Muscle layer of colon (tissue), 2 donors: ENCODE measurements around the gene TRIP11.
A peak's percentile ranks its signal among the peaks of the same experiment; 100 is the strongest.

Experiments used
- H3K27ac ChIP-seq: one replicate; pipeline ENCODE4 v1.7.0; 2013; ENCODE audit warnings: low read depth, mild to moderate bottlenecking, low read length, moderate library complexity
- H3K27me3 ChIP-seq, 2 donors: one replicate each; pipeline ENCODE4 v1.7.0; 2013; ENCODE audit warnings: low read length in 2 of 2, mild to moderate bottlenecking in 2 of 2; ENCODE audit not compliant: insufficient read depth in 2 of 2, control insufficient read depth in 1 of 2
- H3K36me3 ChIP-seq: one replicate; pipeline ENCODE4 v1.7.0; 2013; ENCODE audit warnings: mild to moderate bottlenecking, low read length; ENCODE audit not compliant: insufficient read depth
- H3K4me1 ChIP-seq: one replicate; pipeline ENCODE4 v1.7.0; 2013; ENCODE audit warnings: mild to moderate bottlenecking, low read length; ENCODE audit not compliant: insufficient read depth
- H3K4me3 ChIP-seq, 2 donors: one replicate each; pipeline ENCODE4 v1.7.0; 2013; ENCODE audit warnings: low read length in 2 of 2, low read depth in 1 of 2, mild to moderate bottlenecking in 1 of 2, moderate library complexity in 1 of 2
- H3K9ac ChIP-seq: one replicate; pipeline ENCODE4 v1.7.0; 2013; ENCODE audit warnings: low read length
- H3K9me3 ChIP-seq: one replicate; pipeline ENCODE4 v1.7.0; 2013; ENCODE audit warnings: mild to moderate bottlenecking, low read length
- donor health status: abdominal sarcoma.
- donor health status: Adenocarcinoma of cecum.

Gene TRIP11

DNA sequence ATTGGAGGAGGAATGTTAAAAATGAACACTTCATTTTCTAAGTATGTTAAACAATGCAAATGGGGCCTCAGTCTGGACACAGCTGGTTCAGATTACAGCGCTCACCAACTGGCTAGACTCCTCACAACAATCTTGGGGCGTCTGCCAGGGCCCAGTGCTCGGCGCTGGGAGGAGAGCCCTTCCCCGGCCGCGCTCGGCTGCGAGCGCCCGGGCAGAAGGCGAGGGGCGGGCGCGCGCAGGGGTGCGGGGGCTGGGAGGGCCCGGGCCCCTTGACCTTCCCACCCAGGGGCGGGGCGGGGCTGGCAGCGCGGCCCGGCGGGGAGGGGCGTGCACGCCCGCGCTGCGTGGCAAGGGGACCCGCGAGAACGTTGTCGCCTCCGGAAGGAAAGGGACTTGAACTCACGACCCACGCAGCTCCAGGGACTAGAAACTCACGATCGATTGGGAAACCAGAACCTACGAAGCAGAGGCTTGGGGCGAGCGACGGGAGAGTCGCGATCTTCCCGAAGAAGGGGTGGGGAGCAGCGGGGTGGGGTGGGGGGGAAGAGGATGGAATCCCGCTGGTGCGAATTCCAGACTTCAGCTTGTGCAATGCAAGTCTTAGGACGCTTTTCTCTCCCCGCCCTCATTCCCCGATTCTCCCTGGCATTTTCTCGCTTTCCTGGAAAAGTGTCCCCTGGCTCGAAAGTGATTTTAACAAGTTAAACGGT, 92.2 kb downstream of the TRIP11 start, which contains the start of gene FBLN5:
TSS of gene FBLN5 (minus strand) at position 220 of the 710 bp plus-strand sequence. CDS start 465 bp downstream, outside the sequence.
- Histone ChIP-seq H3K27me3 (no peaks in the 10 kb centered on the region), H3K9ac (peak within 1 kb of the TSS; percentile 47), H3K27ac (peak within 1 kb of the TSS; percentile 57), H3K36me3 (no peaks in the 10 kb centered on the region), H3K4me1 (peaks cover 10% of the 10 kb centered on the region), H3K9me3 (no peaks in the 10 kb centered on the region), H3K4me3 (peak within 1 kb of the TSS; percentile 71 to 73)

DNA sequence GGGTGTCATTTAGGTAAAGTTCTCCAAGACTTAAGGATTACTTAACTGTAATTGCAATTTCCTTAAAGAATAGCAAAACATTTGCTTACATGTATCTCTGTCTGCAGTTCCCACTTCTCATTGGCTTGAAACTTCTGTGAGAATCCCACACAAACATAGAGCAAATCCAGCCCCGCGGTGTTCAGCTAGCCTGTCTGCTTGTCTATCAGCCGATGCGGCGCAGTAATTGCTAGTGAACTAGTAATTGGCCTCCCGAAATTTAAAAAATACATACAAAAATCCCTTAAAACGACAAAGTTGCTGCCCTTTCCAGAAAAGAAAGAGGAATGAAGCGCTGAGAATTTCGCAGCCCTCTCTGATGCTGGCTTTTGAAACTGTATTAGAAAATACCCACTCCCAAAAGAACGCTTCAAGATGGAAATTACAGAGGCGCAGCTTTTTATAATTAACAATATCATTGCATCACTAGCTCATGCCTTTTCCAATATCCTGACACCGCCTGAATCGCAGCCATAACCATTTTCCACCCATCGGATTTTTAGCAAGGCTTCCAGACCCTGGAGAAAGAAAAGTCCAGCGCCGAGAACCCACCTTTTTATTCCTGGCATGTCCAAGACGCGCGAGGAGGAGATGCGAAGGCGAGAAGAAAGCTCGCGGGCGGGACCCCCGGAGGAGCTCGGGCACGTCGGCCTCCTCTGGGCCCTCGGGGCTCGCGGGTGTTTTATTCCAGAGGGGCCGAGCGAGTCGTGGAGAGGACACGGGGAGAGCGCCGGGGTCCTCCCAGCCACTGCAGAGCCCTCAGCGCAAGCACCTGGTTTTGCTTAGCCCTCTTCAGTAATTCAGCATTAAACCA, 93.0 kb downstream of the TRIP11 start:
- H3K36me3 ChIP-seq, result no peaks in the 10 kb centered on the region
- H3K9ac ChIP-seq, result peak overlapping the region; percentile 47
- peaks cover 10% of the 10 kb centered on the region for H3K4me1 ChIP-seq
- H3K27ac ChIP-seq, result peak overlapping the region; percentile 57
- H3K4me3 ChIP-seq, result peak overlapping the region; percentile 71 to 73
- no peaks in the 10 kb centered on the region for H3K27me3 ChIP-seq
- no peaks in the 10 kb centered on the region for H3K9me3 ChIP-seq

DNA sequence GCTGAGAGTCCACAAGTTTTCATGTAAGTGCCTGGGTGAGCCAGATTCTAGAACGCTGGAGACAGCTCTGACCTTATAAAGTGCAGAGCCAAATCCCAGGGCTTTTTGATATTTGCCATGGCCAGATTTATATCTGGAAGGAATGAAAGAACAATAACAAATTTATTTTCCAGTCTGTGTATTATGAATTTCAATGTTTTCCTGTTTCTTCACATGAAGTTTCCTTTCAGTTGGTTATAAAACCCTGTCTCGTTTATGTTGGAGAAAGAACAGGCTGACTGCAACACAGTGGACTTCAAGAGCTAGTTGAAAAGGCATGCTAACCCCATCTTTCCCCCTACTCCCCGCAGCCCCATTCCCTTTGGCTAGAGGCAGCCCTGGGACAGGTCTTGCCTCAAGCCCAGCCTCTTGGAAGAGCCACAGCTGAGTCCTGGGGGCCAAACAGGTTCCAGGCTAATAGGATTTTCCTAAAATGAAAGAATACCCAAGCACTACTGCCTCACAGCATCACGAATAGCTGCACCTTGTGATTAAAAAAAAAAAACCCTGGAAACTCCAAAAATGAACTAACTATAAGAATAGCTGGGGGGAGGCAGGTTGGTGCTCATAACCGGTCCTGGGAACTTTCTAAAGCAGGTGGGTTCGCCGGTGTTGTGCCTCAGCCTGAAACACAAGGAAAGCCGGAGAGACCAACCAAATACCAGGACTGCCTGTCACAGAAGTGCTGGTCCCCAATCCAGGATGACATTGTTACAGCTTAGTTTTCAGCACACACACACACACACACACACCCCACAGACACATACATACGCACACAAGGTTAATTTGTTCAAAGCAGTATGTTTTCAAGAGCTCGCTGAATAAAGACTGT, 93.9 kb downstream of the TRIP11 start:
- Histone ChIP-seq H3K27me3 (no peaks in the 10 kb centered on the region), H3K9me3 (no peaks in the 10 kb centered on the region), H3K4me3 (peak overlapping the region; percentile 71 to 73), H3K9ac (peak overlapping the region; percentile 47), H3K27ac (peak overlapping the region; percentile 57), H3K4me1 (peaks cover 10% of the 10 kb centered on the region), H3K36me3 (no peaks in the 10 kb centered on the region)

DNA sequence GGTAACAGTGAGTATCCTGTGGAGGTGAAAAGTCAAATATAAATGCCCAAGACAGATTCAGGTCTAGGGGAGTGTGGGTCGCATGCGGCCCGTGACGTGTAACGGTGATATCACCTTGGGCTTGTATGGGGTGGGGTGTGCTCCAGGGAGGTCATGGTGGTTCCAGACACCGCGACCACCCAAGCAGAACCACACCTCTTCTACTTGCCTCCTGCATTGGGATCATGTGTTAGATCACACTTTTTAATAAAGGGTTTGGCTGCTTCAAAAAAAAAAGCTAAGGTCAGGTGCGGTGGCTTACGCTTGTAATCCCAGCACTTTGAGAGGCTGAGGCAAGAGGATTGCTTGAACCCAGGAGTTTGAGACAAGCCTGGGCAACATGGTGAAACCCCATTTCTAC, 96.9 kb downstream of the TRIP11 start:
- Histone ChIP-seq H3K4me1 (peaks cover 5% of the 10 kb centered on the region), H3K9me3 (no peaks in the 10 kb centered on the region), H3K27ac (no peak overlapping the region), H3K36me3 (peaks cover 9% of the 10 kb centered on the region), H3K27me3 (no peaks in the 10 kb centered on the region), H3K4me3 (no peak overlapping the region), H3K9ac (no peak overlapping the region)

DNA sequence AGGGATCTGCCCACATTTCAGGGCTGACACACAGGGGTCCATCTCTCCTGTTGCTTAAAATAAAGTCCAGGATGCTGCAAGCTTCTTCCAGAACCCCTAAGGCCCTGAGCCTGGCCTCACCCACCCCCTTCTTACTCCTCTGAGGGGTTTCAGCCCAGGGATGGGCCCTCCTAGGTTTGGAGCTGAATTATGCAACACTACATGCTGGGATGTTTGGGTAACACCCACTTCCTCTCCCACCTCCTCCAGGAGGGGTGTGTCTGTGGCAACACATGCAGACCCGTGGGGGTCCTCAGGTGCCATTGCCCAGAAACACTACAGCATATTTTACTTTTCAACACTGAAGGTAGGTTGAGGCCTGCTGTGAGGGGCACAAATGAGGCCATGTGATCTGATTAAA, 97.7 kb downstream of the TRIP11 start:
- Histone ChIP-seq H3K9me3 (no peaks in the 10 kb centered on the region), H3K36me3 (peaks cover 10% of the 10 kb centered on the region), H3K9ac (no peak overlapping the region), H3K27me3 (no peaks in the 10 kb centered on the region), H3K4me1 (peaks cover 5% of the 10 kb centered on the region), H3K4me3 (no peak overlapping the region), H3K27ac (no peak overlapping the region)

DNA sequence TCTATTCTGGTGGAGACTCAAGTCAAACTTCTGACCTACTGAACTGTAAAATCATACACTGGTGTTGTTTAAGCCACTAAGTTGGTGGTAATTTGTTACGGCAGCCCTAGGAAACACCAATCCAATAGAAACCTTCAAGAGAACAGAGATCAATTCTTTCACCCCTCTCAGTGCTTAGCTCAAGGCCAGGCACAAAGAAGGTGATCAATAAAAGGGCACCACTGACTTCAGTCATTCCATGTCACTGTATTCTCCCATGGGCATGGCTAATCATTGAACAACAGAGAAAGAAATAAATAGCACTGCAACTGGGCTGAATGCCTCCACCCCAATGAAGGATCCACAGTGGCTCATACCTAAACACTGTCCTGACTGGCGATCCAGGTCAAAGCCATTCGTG, 99.7 kb downstream of the TRIP11 start:
- H3K4me1 ChIP-seq, result no peaks in the 10 kb centered on the region
- H3K27me3 ChIP-seq, result no peaks in the 10 kb centered on the region
- H3K27ac ChIP-seq, result no peak overlapping the region
- peaks cover 22% of the 10 kb centered on the region for H3K36me3 ChIP-seq
- no peak overlapping the region for H3K9ac ChIP-seq
- no peak overlapping the region for H3K4me3 ChIP-seq
- H3K9me3 ChIP-seq, result no peaks in the 10 kb centered on the region

DNA sequence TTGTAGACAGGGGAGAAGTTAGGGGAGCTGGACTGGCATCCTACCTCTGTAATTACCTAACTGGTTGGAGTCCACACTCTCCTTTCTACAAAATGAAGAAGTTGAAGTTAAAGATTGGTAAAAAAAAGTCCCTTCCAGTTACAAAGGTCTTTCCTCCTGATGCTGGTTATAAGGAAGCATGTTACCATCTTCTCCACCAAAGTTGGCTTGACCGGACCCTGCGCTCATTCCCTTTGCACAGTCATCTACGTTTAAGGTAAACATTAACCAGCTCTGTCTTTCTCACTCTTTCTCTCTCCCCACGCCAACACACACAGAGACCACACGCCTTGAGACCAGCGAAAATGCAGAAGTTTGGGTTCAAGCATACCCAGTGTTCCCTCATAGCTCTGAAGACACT, 104.3 kb downstream of the TRIP11 start:
- Histone ChIP-seq H3K27ac (no peak overlapping the region), H3K4me1 (no peaks in the 10 kb centered on the region), H3K9me3 (no peaks in the 10 kb centered on the region), H3K9ac (no peak overlapping the region), H3K36me3 (peaks cover 23% of the 10 kb centered on the region), H3K4me3 (no peak overlapping the region), H3K27me3 (no peaks in the 10 kb centered on the region)

DNA sequence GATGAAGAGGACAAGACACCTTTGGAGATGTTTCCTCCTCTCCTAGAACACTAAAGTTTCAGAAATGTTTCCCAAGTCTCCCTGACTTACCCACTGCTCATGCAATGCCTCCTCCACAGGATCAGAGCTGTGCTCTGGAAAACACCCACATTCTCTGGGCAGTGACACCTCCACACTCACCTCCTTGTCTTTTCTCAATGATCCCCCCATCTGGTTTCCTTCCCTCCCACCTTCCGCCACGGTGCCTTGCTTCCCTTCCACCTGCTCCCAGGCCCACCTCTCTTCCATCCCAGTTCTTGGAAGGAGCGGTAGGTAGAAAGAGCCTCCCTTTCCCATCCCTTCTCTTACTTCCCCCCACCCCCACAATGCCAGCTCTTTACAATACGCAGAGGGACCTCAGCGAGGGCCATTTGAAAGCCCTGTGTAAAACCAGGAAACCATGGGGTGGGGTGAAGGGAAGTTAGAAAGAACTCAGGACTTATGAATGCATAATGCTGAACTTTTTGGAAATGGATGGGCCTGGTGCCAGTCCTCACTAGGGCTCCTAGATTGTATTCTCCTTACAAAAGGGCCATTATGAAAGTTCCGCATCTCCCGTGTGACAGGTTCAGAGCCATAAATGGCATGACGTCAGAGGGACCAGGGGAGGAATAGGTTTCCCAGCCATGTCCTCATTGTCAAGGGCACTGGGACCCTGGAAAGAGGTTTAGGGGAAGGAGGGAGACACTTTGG, 105.1 kb downstream of the TRIP11 start:
- H3K4me3 ChIP-seq, result no peak overlapping the region
- H3K9me3 ChIP-seq, result no peaks in the 10 kb centered on the region
- no peak overlapping the region for H3K9ac ChIP-seq
- no peak overlapping the region for H3K27ac ChIP-seq
- no peaks in the 10 kb centered on the region for H3K27me3 ChIP-seq
- peaks cover 16% of the 10 kb centered on the region for H3K36me3 ChIP-seq
- H3K4me1 ChIP-seq, result no peaks in the 10 kb centered on the region

DNA sequence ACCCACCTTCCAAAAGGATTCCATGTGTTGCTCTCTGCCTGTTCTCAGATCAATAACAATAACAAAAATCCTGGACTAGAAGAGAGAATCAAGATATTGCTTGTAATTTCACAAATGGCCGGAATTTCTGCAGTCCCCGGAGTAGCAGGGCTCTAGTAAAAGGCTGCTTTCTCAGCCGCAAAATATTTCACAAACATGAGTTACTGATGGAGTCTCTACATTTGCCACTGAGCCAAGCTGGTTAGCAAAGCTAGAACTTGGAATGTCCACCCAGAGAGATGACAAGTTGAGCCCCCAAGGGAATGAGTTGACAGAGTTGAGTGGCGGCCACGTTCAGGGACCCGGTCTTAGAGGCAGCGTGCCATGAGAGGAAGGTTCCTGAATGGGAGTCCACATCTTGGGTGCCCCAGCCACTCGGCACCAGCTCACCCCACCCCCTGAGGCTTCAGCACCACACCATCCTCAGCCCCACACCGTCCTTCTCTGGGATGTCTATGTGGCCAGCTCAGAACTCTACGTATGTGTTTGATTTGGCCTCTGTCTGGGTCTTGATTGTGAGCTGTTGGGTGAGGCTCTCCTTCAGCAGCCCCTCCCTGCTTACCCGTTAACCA, 108.3 kb downstream of the TRIP11 start:
- H3K27ac ChIP-seq, result no peak overlapping the region
- H3K4me3 ChIP-seq, result no peak overlapping the region

DNA sequence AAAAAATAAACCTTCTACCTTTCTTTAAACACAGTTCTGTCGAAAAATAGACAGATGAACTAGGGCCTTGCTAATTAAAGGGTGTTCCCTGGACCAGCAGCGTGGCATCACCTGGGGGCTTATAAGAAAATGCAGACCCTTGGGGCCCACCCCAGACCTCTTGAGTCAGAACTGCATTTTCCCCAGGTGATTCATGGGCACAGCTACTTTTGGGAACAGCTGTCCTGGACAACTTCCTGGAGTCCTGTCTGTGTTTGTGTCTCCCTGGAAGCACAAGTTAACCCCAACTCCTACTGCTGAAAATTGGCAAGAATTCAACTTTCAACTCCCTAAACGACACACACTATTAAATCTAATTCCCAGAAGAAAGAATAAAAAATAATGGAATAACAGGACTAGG, 110.2 kb downstream of the TRIP11 start:
- H3K4me1 ChIP-seq, result no peaks in the 10 kb centered on the region
- no peaks in the 10 kb centered on the region for H3K36me3 ChIP-seq
- H3K4me3 ChIP-seq, result no peak overlapping the region
- no peak overlapping the region for H3K27ac ChIP-seq
- H3K27me3 ChIP-seq, result no peaks in the 10 kb centered on the region
- H3K9ac ChIP-seq, result no peak overlapping the region
- H3K9me3 ChIP-seq, result no peaks in the 10 kb centered on the region

More for the DNA sequence above, 108.3 kb downstream of the TRIP11 start:
- Histone ChIP-seq H3K36me3 (peaks cover 8% of the 10 kb centered on the region), H3K9me3 (no peaks in the 10 kb centered on the region), H3K9ac (no peak overlapping the region), H3K4me1 (no peaks in the 10 kb centered on the region), H3K27me3 (no peaks in the 10 kb centered on the region)
